Panc1 (cell line): ENCODE measurements around the gene IL17REL. TPM values are rescaled to one million over a fixed set of nuclear protein-coding genes. Genes with fewer than 3 reads are reported as not detected.

ENCODE experiments used
- ATAC-seq: fragments of 200-7000 bp; cut with Tn5 transposase; 2 replicates; pipeline ENCODE4 v1.9.1; 2020; ENCODE audit warnings: mild to moderate bottlenecking, moderate library complexity
- BruUV-seq: library from RNA; stranded (reverse); fragments of 400-500 nt; replicated peaks from 2 replicates; lab custom pipeline; 2021; lab: Mats Ljungman, UMichigan
- CTCF ChIA-PET: fragments of 300-600 bp; sonication (Branson Sonifier 250); formaldehyde crosslinking; loops from one replicate; lab custom pipeline; 2022; ENCODE audit warnings: antibody characterized with exemption; lab: Charles Lee
- POLR2A ChIA-PET: fragments of 300-600 bp; sonication (Branson Sonifier 250); formaldehyde crosslinking; loops from one replicate; lab custom pipeline; 2022; ENCODE audit warnings: antibody characterized with exemption; lab: Charles Lee
- DNase-seq: peaks from one replicate; pipeline ENCODE4 v3.0.0-alpha.2; 2010; ENCODE audit warnings: low read depth, low spot score
- H3K27ac ChIP-seq: 2 replicates; pipeline ENCODE4 v1.5.1; 2011; ENCODE audit warnings: mild to moderate bottlenecking, low read length, inconsistent platforms
- H3K27me3 ChIP-seq: fragments of 200-500 bp; sonication (Bioruptor generic); 2 replicates; pipeline ENCODE4 v1.6.0; 2014; ENCODE audit warnings: low read length, inconsistent platforms; ENCODE audit not compliant: control insufficient read depth, insufficient read depth
- H3K36me3 ChIP-seq: fragments of 200-500 bp; sonication (Bioruptor generic); 2 replicates; pipeline ENCODE4 v1.5.1; 2014; ENCODE audit warnings: inconsistent platforms, mild to moderate bottlenecking, low read length, moderate library complexity; ENCODE audit not compliant: control insufficient read depth, insufficient read depth
- H3K4me1 ChIP-seq: 2 replicates; pipeline ENCODE4 v1.5.1; 2011; ENCODE audit warnings: inconsistent platforms, mild to moderate bottlenecking, low read length, moderate library complexity; ENCODE audit not compliant: control insufficient read depth, insufficient read depth
- H3K4me3 ChIP-seq, 2 experiments: 2 replicates each; pipeline ENCODE4 v1.5.1; 2011 to 2012; ENCODE audit warnings: low read depth in 2 of 2, low read length in 2 of 2, mild to moderate bottlenecking in 2 of 2, inconsistent platforms in 1 of 2, moderate library complexity in 1 of 2
- H3K9me3 ChIP-seq: fragments of 200-500 bp; sonication (Bioruptor generic); 2 replicates; pipeline ENCODE4 v1.5.1; 2014; ENCODE audit warnings: low read depth, mild to moderate bottlenecking, inconsistent platforms, low read length, moderate library complexity; ENCODE audit not compliant: control insufficient read depth, insufficient read depth
- CTCF ChIP-seq: fragments of 450-650 bp; IDR thresholded peaks from 2 replicates; pipeline ENCODE4 v1.5.1; 2017; ENCODE audit warnings: mild to moderate bottlenecking
- POLR2AphosphoS5 ChIP-seq: IDR thresholded peaks from 2 replicates; pipeline ENCODE4 v1.6.1; 2012; ENCODE audit warnings: mild to moderate bottlenecking, low read depth, low read length, moderate library complexity
- REST ChIP-seq, 2 experiments: IDR thresholded peaks; 2 replicates each; pipeline ENCODE4 v1.6.1; 2011 to 2012; ENCODE audit warnings: low read depth in 2 of 2, control low read depth in 1 of 2, low read length in 1 of 2, mild to moderate bottlenecking in 1 of 2, moderate library complexity in 1 of 2; ENCODE audit not compliant: insufficient read depth in 1 of 2
- SIN3A ChIP-seq: IDR thresholded peaks from 2 replicates; pipeline ENCODE4 v1.6.1; 2012; ENCODE audit warnings: low read depth, mild to moderate bottlenecking, low read length, moderate library complexity, borderline replicate concordance; ENCODE audit not compliant: insufficient read depth
- TCF7L2 ChIP-seq: IDR thresholded peaks from 2 replicates; pipeline ENCODE4 v1.6.1; 2011; ENCODE audit warnings: mild to moderate bottlenecking, low read depth, low read length, inconsistent platforms
- in situ Hi-C: cut with HindIII; loops from 2 replicates; pipeline ENCODE4 v1.10.0; 2016; ENCODE audit warnings: low sequenced_read_pairs, low pct_unique_long_range_greater_than_20kb
- intact Hi-C: fragments of 100-400 bp; cut with micrococcal nuclease; formaldehyde crosslinking; loops from one replicate; pipeline ENCODE4 v1.10.0; 2022; ENCODE audit not compliant: unreplicated experiment
- total RNA-seq: library from RNA; stranded (reverse); gene quantifications from one replicate; pipeline ENCODE4 v1.2.1, GENCODE V29; 2021; ENCODE audit not compliant: unreplicated experiment

Gene IL17REL
- total RNA-seq, 1 experiment from 2014 or later = 0.82 TPM

- ChIA-PET POLR2A (no interaction called here), CTCF (no interaction called here)
- no peaks in the 10 kb centered on the region for H3K27me3 ChIP-seq
- ATAC-seq = no peak
- in situ Hi-C loops = no loop called here
- intact Hi-C loops = no loop called here
- TF ChIP-seq TCF7L2 = no peak
- no peak for TF ChIP-seq SIN3A
- TF ChIP-seq REST (IDR thresholded peaks at IDR 0.05; ENCODE audit: insufficient read depth in 1 of 2, low read depth in 2 of 2, low read length in 1 of 2) = no peak
- no peak for TF ChIP-seq POLR2AphosphoS5
- no peak for TF ChIP-seq CTCF
- H3K36me3 ChIP-seq = no peaks in the 10 kb centered on the region
- DNase-seq = no peak
- no peak overlapping the region for H3K4me3 ChIP-seq
- H3K9me3 ChIP-seq = no peaks in the 10 kb centered on the region
- H3K4me1 ChIP-seq = no peaks in the 10 kb centered on the region
- no TSS peak for BruUV-seq
- no peak overlapping the region for H3K27ac ChIP-seq
These were observed 34.8 kb upstream of the IL17REL start for GRCh38 chr22:50047346-50047745.

GRCh38 chr22:50046481-50047245 is 34.1 kb upstream of the IL17REL start:
- TF ChIP-seq REST (IDR thresholded peaks at IDR 0.05; ENCODE audit: insufficient read depth in 1 of 2, low read depth in 2 of 2, low read length in 1 of 2) (no peak), CTCF (no peak), TCF7L2 (no peak), SIN3A (no peak), POLR2AphosphoS5 (no peak)
- Histone ChIP-seq H3K27ac (no peak overlapping the region), H3K36me3 (no peaks in the 10 kb centered on the region), H3K4me3 (no peak overlapping the region), H3K27me3 (no peaks in the 10 kb centered on the region), H3K4me1 (no peaks in the 10 kb centered on the region), H3K9me3 (no peaks in the 10 kb centered on the region)
- intact Hi-C loops (no loop called here), in situ Hi-C loops (no loop called here)
- DNase-seq = no peak
- POLR2A ChIA-PET = no interaction called here
- BruUV-seq = no TSS peak
- ATAC-seq = no peak
- CTCF ChIA-PET = interaction anchor here (0.6 kb wide), 1 partner anchor 225 kb away, joined by 10 read pairs; no protein-coding TSS in a partner anchor
